Measurements from ENCODE around the gene CCDC3. TPM values are rescaled to one million over a fixed set of nuclear protein-coding genes. Genes with fewer than 3 reads are reported as not detected.

CCDC3 gene
- total and polyA plus RNA-seq, 4 donors = 2.2 to 12.3 (median 6.6) TPM

GRCh38 chr10:12846718-12847117 lies 154.8 kb downstream of the CCDC3 start:
- Histone ChIP-seq H3K9me3 (ENCODE audit: control insufficient read depth in 4 of 4, low read length in 3 of 4) (no peaks in the 10 kb centered on the region), H3K27ac (ENCODE audit: low read depth in 1 of 2, low read length in 2 of 2) (no peak overlapping the region), H3K27me3 (ENCODE audit: control insufficient read depth in 4 of 4, insufficient read depth in 4 of 4, low read length in 3 of 4) (no peaks in the 10 kb centered on the region), H3K4me3 (ENCODE audit: low read depth in 1 of 3, low read length in 3 of 3) (no peak overlapping the region), H3K9ac (ENCODE audit: low read depth in 1 of 2, low read length in 2 of 2) (no peak overlapping the region), H3K36me3 (ENCODE audit: control insufficient read depth in 4 of 4, insufficient read depth in 3 of 4, low read depth in 1 of 4, low read length in 3 of 4) (no peaks in the 10 kb centered on the region), H3K4me1 (ENCODE audit: control insufficient read depth in 4 of 4, insufficient read depth in 4 of 4, low read length in 3 of 4) (peaks cover 2 to 9% (median 3%) of the 10 kb centered on the region in 4 donors)
- 86% methylated on average over 1 of the region's 1 CpG for whole genome bisulfite sequencing
- TF ChIP-seq REST (IDR thresholded peaks at IDR 0.05) (no peak), NR2F2 (IDR thresholded peaks at IDR 0.05) (no peak), CTCF (IDR thresholded peaks at IDR 0.05; ENCODE audit: low read depth, low read length, missing input control) (no peak), EGR1 (IDR thresholded peaks at IDR 0.05; ENCODE audit: low read depth in 2 of 2) (no peak), RAD21 (IDR thresholded peaks at IDR 0.05) (no peak), FOXA1 (IDR thresholded peaks at IDR 0.05) (no peak)
- DNase-seq (ENCODE audit: low spot score) = no peak

Small RNA genes within 50 kb of the gene (small RNA-seq; reads per million reads assigned to genes)
- gene RNA5SP300 = not detected

Other genes with a start within 250 kb of the CCDC3 start
- gene OPTN, start 98.5 kb upstream of the CCDC3 start, total RNA-seq = 10 to 100 TPM; 26.7 to 41.6 TPM
- gene OPTN, start 98.5 kb upstream of the CCDC3 start, polyA plus RNA-seq = 10 to 100 TPM; 21.5 to 42.0 TPM
- gene MCM10, start 159.8 kb upstream of the CCDC3 start, total RNA-seq = 10 to 100 TPM in 1 of 2 donors, under 1 TPM in 1; under 0.01 to 10.0 TPM
- under 1 TPM; 0.32 to 0.37 TPM for gene MCM10, start 159.8 kb upstream of the CCDC3 start, polyA plus RNA-seq
- gene UCMA, start 232.7 kb upstream of the CCDC3 start, total RNA-seq = not detected
- not detected for gene UCMA, start 232.7 kb upstream of the CCDC3 start, polyA plus RNA-seq

Data from liver (tissue), 10 donors.